Stomach (tissue), 4 donors: ENCODE data around the gene ST6GALNAC6.

Experiments
- CTCF ChIP-seq, 7 experiments: fragments of 450-650 bp in 4 of 7; fragments of 200-600 bp in 3 of 7; sonication (generic) in 3 of 7; IDR thresholded peaks; one replicate each; pipeline ENCODE4 v1.5.1; 2016 to 2019; ENCODE audit warnings: antibody characterized with exemption in 7 of 7, control low read depth in 2 of 7, mild to moderate bottlenecking in 1 of 7
- POLR2A ChIP-seq, 4 donors: fragments of 450-650 bp; IDR thresholded peaks; one replicate each; pipeline ENCODE4 v1.6.1; 2016; ENCODE audit warnings: antibody characterized with exemption in 4 of 4, control low read depth in 2 of 4, mild to moderate bottlenecking in 1 of 4, moderate library complexity in 1 of 4
- POLR2AphosphoS5 ChIP-seq, 3 donors: sonication (generic); formaldehyde crosslinking; IDR thresholded peaks; one replicate each; pipeline ENCODE4 v1.6.1; 2016; ENCODE audit warnings: antibody characterized with exemption in 3 of 3

GRCh38 chr9:127844821-127845359 is 54.5 kb downstream of the ST6GALNAC6 start:
- TF ChIP-seq CTCF (IDR thresholded peaks at IDR 0.05) (no peak), POLR2AphosphoS5 (IDR thresholded peaks at IDR 0.05) (peak in 1 of 3 donors; percentile 49), POLR2A (IDR thresholded peaks at IDR 0.05) (no peak)
